ENCODE results near the gene RXRG.

Gene RXRG

GRCh38 chr1:165486663-165487062 lies 41.7 kb upstream of the RXRG start:
- no peak overlapping the region for H2BK5ac ChIP-seq (ENCODE audit: low read depth, low read length, poor library complexity, severe bottlenecking)
- no peak overlapping the region for H2AFZ ChIP-seq (ENCODE audit: low read depth, low read length)
- no peak overlapping the region for H3K4ac ChIP-seq (ENCODE audit: low read depth in 1 of 2, low read length in 2 of 2)
- no peaks in the 10 kb centered on the region for H3K79me1 ChIP-seq (replicated peaks; ENCODE audit: low read length, poor library complexity, severe bottlenecking)
- 100% methylated on average over 1 of the region's 3 CpGs for WGBS
- H4K8ac ChIP-seq (ENCODE audit: low read length): no peak overlapping the region
- no peak overlapping the region for H4K91ac ChIP-seq (ENCODE audit: low read length)
- no peak overlapping the region for H3K4me3 ChIP-seq (ENCODE audit: insufficient read depth in 1 of 2, low read depth in 1 of 2, low read length in 2 of 2)
- no peak overlapping the region for H2BK120ac ChIP-seq (ENCODE audit: low read depth, low read length)
- H2AK5ac ChIP-seq (ENCODE audit: low read length, severe bottlenecking): no peak overlapping the region
- no peak overlapping the region for H3K9ac ChIP-seq (ENCODE audit: low read length)
- no peaks in the 10 kb centered on the region for H3K9me3 ChIP-seq (ENCODE audit: control insufficient read depth, low read length)
- H2BK15ac ChIP-seq (ENCODE audit: low read depth, poor library complexity, severe bottlenecking): no peak overlapping the region
- no peaks in the 10 kb centered on the region for H3K36me3 ChIP-seq (ENCODE audit: control insufficient read depth in 1 of 2, insufficient read depth in 2 of 2, low read depth in 1 of 2, low read length in 2 of 2)
- H3K27me3 ChIP-seq (ENCODE audit: control insufficient read depth in 1 of 2, insufficient read depth in 1 of 2, low read length in 2 of 2): peaks cover 5 to 38% of the 10 kb centered on the region in 2 experiments
- DNase-seq: no peak
- H3K14ac ChIP-seq (ENCODE audit: low read length in 2 of 2): no peak overlapping the region
- no peak overlapping the region for H2BK12ac ChIP-seq (ENCODE audit: low read length in 2 of 2)
- H3K4me1 ChIP-seq (ENCODE audit: control insufficient read depth, insufficient read depth, low read depth, low read length): no peaks in the 10 kb centered on the region
- no peak overlapping the region for H3K18ac ChIP-seq (ENCODE audit: low read depth in 1 of 2, low read length in 2 of 2)
- H3K27ac ChIP-seq (ENCODE audit: low read length, poor library complexity, severe bottlenecking): no peak overlapping the region
- no peak overlapping the region for H3K4me2 ChIP-seq (ENCODE audit: low read length, poor library complexity, severe bottlenecking)
- H3K23ac ChIP-seq (ENCODE audit: low read length in 2 of 2): no peak overlapping the region

- Histone ChIP-seq H2AK5ac (ENCODE audit: low read length, severe bottlenecking) (no peak overlapping the region), H4K8ac (ENCODE audit: low read length) (no peak overlapping the region), H3K14ac (ENCODE audit: low read length in 2 of 2) (no peak overlapping the region), H2BK5ac (ENCODE audit: low read depth, low read length, poor library complexity, severe bottlenecking) (no peak overlapping the region), H3K4me3 (ENCODE audit: insufficient read depth in 1 of 2, low read depth in 1 of 2, low read length in 2 of 2) (no peak overlapping the region), H3K4ac (ENCODE audit: low read depth in 1 of 2, low read length in 2 of 2) (no peak overlapping the region), H3K18ac (ENCODE audit: low read depth in 1 of 2, low read length in 2 of 2) (no peak overlapping the region), H3K23ac (ENCODE audit: low read length in 2 of 2) (no peak overlapping the region), H3K9me3 (ENCODE audit: control insufficient read depth, low read length) (no peaks in the 10 kb centered on the region), H2AFZ (ENCODE audit: low read depth, low read length) (no peak overlapping the region), H3K27ac (ENCODE audit: low read length, poor library complexity, severe bottlenecking) (no peak overlapping the region), H2BK120ac (ENCODE audit: low read depth, low read length) (no peak overlapping the region), H3K27me3 (ENCODE audit: control insufficient read depth in 1 of 2, insufficient read depth in 1 of 2, low read length in 2 of 2) (peaks cover 5 to 38% of the 10 kb centered on the region in 2 experiments), H4K91ac (ENCODE audit: low read length) (no peak overlapping the region), H3K4me1 (ENCODE audit: control insufficient read depth, insufficient read depth, low read depth, low read length) (no peaks in the 10 kb centered on the region), H2BK15ac (ENCODE audit: low read depth, poor library complexity, severe bottlenecking) (no peak overlapping the region), H3K4me2 (ENCODE audit: low read length, poor library complexity, severe bottlenecking) (no peak overlapping the region), H3K79me1 (replicated peaks; ENCODE audit: low read length, poor library complexity, severe bottlenecking) (no peaks in the 10 kb centered on the region), H2BK12ac (ENCODE audit: low read length in 2 of 2) (no peak overlapping the region), H3K9ac (ENCODE audit: low read length) (no peak overlapping the region), H3K36me3 (ENCODE audit: control insufficient read depth in 1 of 2, insufficient read depth in 2 of 2, low read depth in 1 of 2, low read length in 2 of 2) (no peaks in the 10 kb centered on the region)
- 82% methylated on average over 5 of the region's 5 CpGs for WGBS
- no peak for DNase-seq
Measured at GRCh38 chr1:165485716-165486115, 40.8 kb upstream of the RXRG start.

- H2AK5ac ChIP-seq (ENCODE audit: low read length, severe bottlenecking): no peak overlapping the region
- no peak overlapping the region for H3K23ac ChIP-seq (ENCODE audit: low read length in 2 of 2)
Measured at GRCh38 chr1:165484532-165484931, 39.6 kb upstream of the RXRG start.

GRCh38 chr1:165483412-165483811 lies 38.5 kb upstream of the RXRG start:
- Histone ChIP-seq H3K4ac (ENCODE audit: low read depth in 1 of 2, low read length in 2 of 2) (no peak overlapping the region), H3K4me3 (ENCODE audit: insufficient read depth in 1 of 2, low read depth in 1 of 2, low read length in 2 of 2) (no peak overlapping the region), H4K91ac (ENCODE audit: low read length) (no peak overlapping the region), H2AK5ac (ENCODE audit: low read length, severe bottlenecking) (no peak overlapping the region), H3K9ac (ENCODE audit: low read length) (no peak overlapping the region), H2AFZ (ENCODE audit: low read depth, low read length) (no peak overlapping the region), H3K18ac (ENCODE audit: low read depth in 1 of 2, low read length in 2 of 2) (no peak overlapping the region), H3K23ac (ENCODE audit: low read length in 2 of 2) (no peak overlapping the region), H3K36me3 (ENCODE audit: control insufficient read depth in 1 of 2, insufficient read depth in 2 of 2, low read depth in 1 of 2, low read length in 2 of 2) (no peaks in the 10 kb centered on the region), H2BK5ac (ENCODE audit: low read depth, low read length, poor library complexity, severe bottlenecking) (no peak overlapping the region), H3K27me3 (ENCODE audit: control insufficient read depth in 1 of 2, insufficient read depth in 1 of 2, low read length in 2 of 2) (peaks cover 5 to 42% of the 10 kb centered on the region in 2 experiments), H3K79me1 (replicated peaks; ENCODE audit: low read length, poor library complexity, severe bottlenecking) (no peaks in the 10 kb centered on the region), H3K4me1 (ENCODE audit: control insufficient read depth, insufficient read depth, low read depth, low read length) (no peaks in the 10 kb centered on the region), H2BK120ac (ENCODE audit: low read depth, low read length) (no peak overlapping the region), H4K8ac (ENCODE audit: low read length) (no peak overlapping the region), H3K14ac (ENCODE audit: low read length in 2 of 2) (no peak overlapping the region), H2BK15ac (ENCODE audit: low read depth, poor library complexity, severe bottlenecking) (no peak overlapping the region), H3K9me3 (ENCODE audit: control insufficient read depth, low read length) (no peaks in the 10 kb centered on the region), H3K27ac (ENCODE audit: low read length, poor library complexity, severe bottlenecking) (no peak overlapping the region), H3K4me2 (ENCODE audit: low read length, poor library complexity, severe bottlenecking) (no peak overlapping the region), H2BK12ac (ENCODE audit: low read length in 2 of 2) (no peak overlapping the region)
- no peak for DNase-seq
- WGBS: 100% methylated on average over 4 of the region's 4 CpGs

More at GRCh38 chr1:165484532-165484931, 39.6 kb upstream of the RXRG start:
- H4K8ac ChIP-seq (ENCODE audit: low read length): no peak overlapping the region
- H2BK5ac ChIP-seq (ENCODE audit: low read depth, low read length, poor library complexity, severe bottlenecking): no peak overlapping the region
- no peak overlapping the region for H3K4me2 ChIP-seq (ENCODE audit: low read length, poor library complexity, severe bottlenecking)
- no peaks in the 10 kb centered on the region for H3K36me3 ChIP-seq (ENCODE audit: control insufficient read depth in 1 of 2, insufficient read depth in 2 of 2, low read depth in 1 of 2, low read length in 2 of 2)
- 100% methylated on average over 1 of the region's 1 CpG for WGBS
- no peak overlapping the region for H3K18ac ChIP-seq (ENCODE audit: low read depth in 1 of 2, low read length in 2 of 2)
- H3K9me3 ChIP-seq (ENCODE audit: control insufficient read depth, low read length): no peaks in the 10 kb centered on the region
- no peak for DNase-seq
- H4K91ac ChIP-seq (ENCODE audit: low read length): no peak overlapping the region
- H2BK15ac ChIP-seq (ENCODE audit: low read depth, poor library complexity, severe bottlenecking): no peak overlapping the region
- H3K79me1 ChIP-seq (replicated peaks; ENCODE audit: low read length, poor library complexity, severe bottlenecking): no peaks in the 10 kb centered on the region
- no peak overlapping the region for H3K14ac ChIP-seq (ENCODE audit: low read length in 2 of 2)
- no peak overlapping the region for H3K9ac ChIP-seq (ENCODE audit: low read length)
- no peak overlapping the region for H2BK12ac ChIP-seq (ENCODE audit: low read length in 2 of 2)
- no peaks in the 10 kb centered on the region for H3K4me1 ChIP-seq (ENCODE audit: control insufficient read depth, insufficient read depth, low read depth, low read length)
- H2BK120ac ChIP-seq (ENCODE audit: low read depth, low read length): no peak overlapping the region
- no peak overlapping the region for H3K27ac ChIP-seq (ENCODE audit: low read length, poor library complexity, severe bottlenecking)
- no peak overlapping the region for H3K4me3 ChIP-seq (ENCODE audit: insufficient read depth in 1 of 2, low read depth in 1 of 2, low read length in 2 of 2)
- H2AFZ ChIP-seq (ENCODE audit: low read depth, low read length): no peak overlapping the region
- peaks cover 5 to 39% of the 10 kb centered on the region in 2 experiments for H3K27me3 ChIP-seq (ENCODE audit: control insufficient read depth in 1 of 2, insufficient read depth in 1 of 2, low read length in 2 of 2)
- no peak overlapping the region for H3K4ac ChIP-seq (ENCODE audit: low read depth in 1 of 2, low read length in 2 of 2)
